ENCODE measurements around the gene RFNG. TPM values are rescaled to one million over a fixed set of nuclear protein-coding genes. Genes with fewer than 3 reads are reported as not detected.

RFNG gene
- 28.5 and 30.8 TPM in 2 replicates for total RNA-seq

GRCh38 chr17:82051776-82052637, at the start of gene RFNG, which contains the start of gene GPS1:
RFNG (minus strand) TSS chr17:82051811; CDS start chr17:82051766, 45 bp downstream.
GPS1 (plus strand) TSS chr17:82051898; CDS start chr17:82051932, 34 bp downstream.

GRCh38 chr17:82098169-82098938, 46.7 kb upstream of the RFNG start, which contains the start of gene FASN:
FASN (minus strand) TSS chr17:82098236; CDS start chr17:82096445, 1,791 bp downstream.

GRCh38 chr17:82065638-82066303, 14.2 kb upstream of the RFNG start, which contains the start of gene DUS1L:
DUS1L (minus strand) TSS chr17:82065804; CDS start chr17:82065059, 745 bp downstream.

GRCh38 chr17:82037092-82037888, 14.3 kb downstream of the RFNG start, which contains the start of gene DCXR:
DCXR (minus strand) TSS chr17:82037697; CDS start chr17:82037682, 15 bp downstream.

GRCh38 chr17:82031303-82031884, 20.2 kb downstream of the RFNG start, which contains the start of gene RAC3:
RAC3 (plus strand) TSS chr17:82031678; CDS start chr17:82031762, 84 bp downstream.

GRCh38 chr17:82022981-82023446, 28.6 kb downstream of the RFNG start, which contains the start of gene LRRC45:
LRRC45 (plus strand) TSS chr17:82023305; CDS start chr17:82023644, 339 bp downstream.

GRCh38 chr17:82022310-82022980, 29.2 kb downstream of the RFNG start, which contains the start of gene CENPX:
CENPX (minus strand) TSS chr17:82022878; CDS start chr17:82022861, 17 bp downstream.

Other genes starting within 250 kb of the RFNG start
- gene GCGR, start 247.7 kb downstream of the RFNG start, total RNA-seq = not detected in 2 replicates
- gene MCRIP1, start 218.5 kb downstream of the RFNG start, total RNA-seq = 88.9 and 104 TPM in 2 replicates
- gene PPP1R27, start 216.8 kb downstream of the RFNG start, total RNA-seq = not detected in 2 replicates
- gene P4HB, start 191.3 kb downstream of the RFNG start, total RNA-seq = 1,689 and 1,862 TPM in 2 replicates
- 405 and 442 TPM in 2 replicates for gene ARHGDIA, start 180.5 kb downstream of the RFNG start, total RNA-seq
- gene ALYREF, start 160.2 kb downstream of the RFNG start, total RNA-seq = 270 and 274 TPM in 2 replicates
- gene ANAPC11, start 160.1 kb downstream of the RFNG start, total RNA-seq = 259 and 262 TPM in 2 replicates
- 0.54 and 1.3 TPM in 2 replicates for gene NPB, start 149.6 kb downstream of the RFNG start, total RNA-seq
- gene PCYT2, start 140.4 kb downstream of the RFNG start, total RNA-seq = 51.8 and 57.0 TPM in 2 replicates
- gene SIRT7, start 133.6 kb downstream of the RFNG start, total RNA-seq = 15.3 and 18.3 TPM in 2 replicates
- 22.3 and 23.3 TPM in 2 replicates for gene MAFG, start 124.1 kb downstream of the RFNG start, total RNA-seq
- 52.5 and 73.9 TPM in 2 replicates for gene PYCR1, start 114.5 kb downstream of the RFNG start, total RNA-seq
- not detected in 2 replicates for gene MYADML2, start 104.6 kb downstream of the RFNG start, total RNA-seq
- not detected in 2 replicates for gene NOTUM, start 90.6 kb downstream of the RFNG start, total RNA-seq
- 20.9 and 21.3 TPM in 2 replicates for gene ASPSCR1, start 74.2 kb downstream of the RFNG start, total RNA-seq
- gene CENPX, start 28.9 kb downstream of the RFNG start, total RNA-seq = 130 TPM in 2 replicates
- gene LRRC45, start 28.5 kb downstream of the RFNG start, total RNA-seq = 25.1 and 29.3 TPM in 2 replicates
- 15.5 and 16.5 TPM in 2 replicates for gene RAC3, start 20.1 kb downstream of the RFNG start, total RNA-seq
- gene DCXR, start 14.1 kb downstream of the RFNG start, total RNA-seq = 114 and 147 TPM in 2 replicates
- 116 and 127 TPM in 2 replicates for gene GPS1, start 87 bp upstream of the RFNG start, total RNA-seq
- gene DUS1L, start 14.0 kb upstream of the RFNG start, total RNA-seq = 81.1 and 101 TPM in 2 replicates
- 169 and 174 TPM in 2 replicates for gene FASN, start 46.4 kb upstream of the RFNG start, total RNA-seq
- gene CCDC57, start 161.0 kb upstream of the RFNG start, total RNA-seq = 4.6 and 7.7 TPM in 2 replicates
- 154 and 189 TPM in 2 replicates for gene SLC16A3, start 177.2 kb upstream of the RFNG start, total RNA-seq
- 34.9 and 35.2 TPM in 2 replicates for gene CSNK1D, start 221.9 kb upstream of the RFNG start, total RNA-seq

Measured in mammary microvascular endothelial cell (primary cell).